Smooth muscle cell (in vitro differentiated cells): ENCODE measurements around the gene PPP2R2B. TPM values are rescaled to one million over a fixed set of nuclear protein-coding genes. Genes with fewer than 3 reads are reported as not detected.

Experiments
- DNase-seq: peaks from one replicate; lab custom pipeline; 2025; ENCODE audit not compliant: unreplicated experiment; lab: John Stamatoyannopoulos, UW
- H2AFZ ChIP-seq: fragments of 200-600 bp; sonication (generic); 2 replicates; pipeline ENCODE4 v1.6.0; 2016; ENCODE audit warnings: antibody characterized with exemption, low read depth, mild to moderate bottlenecking
- H3F3A ChIP-seq: fragments of 200-600 bp; sonication (generic); 2 replicates; pipeline ENCODE4 v1.6.0; 2017; ENCODE audit warnings: antibody characterized with exemption, low read depth
- H3K27ac ChIP-seq: fragments of 200-600 bp; sonication (generic); 2 replicates; pipeline ENCODE4 v1.5.1; 2016; ENCODE audit warnings: low read depth, mild to moderate bottlenecking
- H3K27me3 ChIP-seq: fragments of 200-600 bp; sonication (generic); 2 replicates; pipeline ENCODE4 v1.6.1; 2016; ENCODE audit warnings: low read depth, mild to moderate bottlenecking
- H3K36me3 ChIP-seq: fragments of 200-600 bp; sonication (generic); 2 replicates; pipeline ENCODE4 v1.5.1; 2016; ENCODE audit warnings: low read depth
- H3K4me1 ChIP-seq: fragments of 200-600 bp; sonication (generic); 2 replicates; pipeline ENCODE4 v1.5.1; 2016; ENCODE audit warnings: low read depth
- H3K4me2 ChIP-seq: fragments of 200-600 bp; sonication (generic); 2 replicates; pipeline ENCODE4 v1.6.0; 2016; ENCODE audit warnings: mild to moderate bottlenecking
- H3K4me3 ChIP-seq: fragments of 200-600 bp; sonication (generic); 2 replicates; pipeline ENCODE4 v1.5.1; 2016; ENCODE audit warnings: mild to moderate bottlenecking
- H3K79me2 ChIP-seq: fragments of 200-600 bp; sonication (generic); 2 replicates; pipeline ENCODE4 v1.6.0; 2016; ENCODE audit warnings: low read depth, mild to moderate bottlenecking
- H3K9ac ChIP-seq: fragments of 200-600 bp; sonication (generic); 2 replicates; pipeline ENCODE4 v1.6.0; 2016; ENCODE audit warnings: low read depth
- H3K9me3 ChIP-seq: fragments of 200-600 bp; sonication (generic); replicated peaks from 2 replicates; pipeline ENCODE4 v1.5.1; 2016; ENCODE audit warnings: low read depth
- H4K20me1 ChIP-seq: fragments of 200-600 bp; sonication (generic); 2 replicates; pipeline ENCODE4 v1.6.0; 2016; ENCODE audit warnings: low read depth
- CTCF ChIP-seq: fragments of 200-600 bp; sonication (generic); IDR thresholded peaks from 2 replicates; pipeline ENCODE4 v1.5.1; 2017; ENCODE audit warnings: borderline replicate concordance, mild to moderate bottlenecking, antibody characterized with exemption; ENCODE audit not compliant: insufficient read depth, poor library complexity, severe bottlenecking
- WGBS: methylation state at CpG from one replicate; pipeline ENCODE4 v1.1.7; 2016; ENCODE audit warnings: low lambda C conversion rate; 5-methylcytosine and 5-hydroxymethylcytosine counted together
- polyA plus RNA-seq: library from polyadenylated mRNA; unstranded; fragments of >200 nt; fragmentation: Nextera tagmentation; extraction: Ambion mirVana; gene quantifications from 2 replicates; pipeline ENCODE4 v1.2.1, GENCODE V29; 2016
- total RNA-seq: library from RNA; depleted of rRNA; stranded (reverse); fragments of >200 nt; gene quantifications from 2 replicates; pipeline ENCODE4 v1.2.3, GENCODE V29; 2014

Gene PPP2R2B
- total and polyA plus RNA-seq, 2 experiments from 2014 or later = 0.89 to 2.2 TPM

GRCh38 chr5:146624179-146624578, 254.4 kb downstream of the PPP2R2B start:
- no peaks in the 10 kb centered on the region for H3K79me2 ChIP-seq
- 63% methylated on average over 2 of the region's 2 CpGs for WGBS
- no peak for DNase-seq
- no peaks in the 10 kb centered on the region for H3F3A ChIP-seq
- no peak overlapping the region for H3K9ac ChIP-seq
- no peak overlapping the region for H2AFZ ChIP-seq
- H3K36me3 ChIP-seq = no peaks in the 10 kb centered on the region
- H4K20me1 ChIP-seq = no peaks in the 10 kb centered on the region
- no peak overlapping the region for H3K4me3 ChIP-seq
- no peak overlapping the region for H3K27ac ChIP-seq
- no peaks in the 10 kb centered on the region for H3K9me3 ChIP-seq
- TF ChIP-seq CTCF = no peak
- peaks cover 7% of the 10 kb centered on the region for H3K4me1 ChIP-seq
- no peak overlapping the region for H3K4me2 ChIP-seq
- H3K27me3 ChIP-seq = no peaks in the 10 kb centered on the region

GRCh38 chr5:146623666-146624065, 254.9 kb downstream of the PPP2R2B start:
- Histone ChIP-seq H3K27ac (no peak overlapping the region), H3K4me2 (no peak overlapping the region), H3K36me3 (no peaks in the 10 kb centered on the region), H3K9ac (no peak overlapping the region), H3K4me1 (peaks cover 7% of the 10 kb centered on the region), H4K20me1 (no peaks in the 10 kb centered on the region), H3K27me3 (no peaks in the 10 kb centered on the region), H3K79me2 (no peaks in the 10 kb centered on the region), H3K4me3 (no peak overlapping the region), H3K9me3 (no peaks in the 10 kb centered on the region), H3F3A (no peaks in the 10 kb centered on the region), H2AFZ (no peak overlapping the region)
- 79% methylated on average over 4 of the region's 4 CpGs for WGBS
- TF ChIP-seq CTCF = no peak
- DNase-seq = no peak

- WGBS = 84% methylated on average over 5 of the region's 5 CpGs
- Histone ChIP-seq H3K27ac (no peak overlapping the region), H3K79me2 (no peaks in the 10 kb centered on the region), H3K4me2 (no peak overlapping the region), H3K27me3 (no peaks in the 10 kb centered on the region), H3K4me3 (no peak overlapping the region), H3K9ac (no peak overlapping the region), H3K36me3 (no peaks in the 10 kb centered on the region), H2AFZ (no peak overlapping the region), H4K20me1 (no peaks in the 10 kb centered on the region), H3K4me1 (peaks cover 7% of the 10 kb centered on the region), H3K9me3 (no peaks in the 10 kb centered on the region), H3F3A (no peaks in the 10 kb centered on the region)
- no peak for TF ChIP-seq CTCF
- no peak for DNase-seq
Observed at GRCh38 chr5:146623009-146623408, 255.5 kb downstream of the PPP2R2B start.

GRCh38 chr5:146622391-146622790, 256.2 kb downstream of the PPP2R2B start:
- Histone ChIP-seq H3K4me1 (peaks cover 7% of the 10 kb centered on the region), H3K4me3 (no peak overlapping the region), H3K9ac (no peak overlapping the region), H2AFZ (no peak overlapping the region), H3F3A (no peaks in the 10 kb centered on the region), H3K9me3 (no peaks in the 10 kb centered on the region), H3K79me2 (no peaks in the 10 kb centered on the region), H3K36me3 (no peaks in the 10 kb centered on the region), H3K4me2 (no peak overlapping the region), H3K27ac (no peak overlapping the region), H4K20me1 (no peaks in the 10 kb centered on the region), H3K27me3 (no peaks in the 10 kb centered on the region)
- peak; percentile 31 for TF ChIP-seq CTCF
- 57% methylated on average over 1 of the region's 1 CpG for WGBS
- DNase-seq = no peak
